ENCODE data around the gene R3HCC1L.

DNA sequence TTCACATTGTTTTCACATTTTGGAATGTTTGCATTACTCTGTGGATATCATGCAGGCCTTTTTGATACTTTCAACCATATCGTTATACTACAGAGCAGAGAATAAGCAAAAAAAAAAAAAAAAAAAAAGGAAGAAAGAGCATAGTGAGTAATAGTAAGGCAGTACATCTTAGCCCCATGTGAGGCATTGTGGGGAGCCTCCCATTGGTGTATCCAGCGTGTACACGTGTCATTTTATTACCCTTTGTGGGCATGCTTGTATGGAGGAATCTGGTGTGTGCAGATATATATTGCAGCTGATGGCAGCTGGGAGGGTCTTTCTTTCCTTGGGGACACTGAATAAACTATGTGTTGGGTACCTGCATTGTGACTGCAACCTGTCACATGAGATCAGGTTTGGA, 19.6 kb downstream of the R3HCC1L start:
- TF ChIP-seq POLR2A (IDR thresholded peaks at IDR 0.05; ENCODE audit: low read depth, low read length): no peak
- TF ChIP-seq NFE2L2 (IDR thresholded peaks at IDR 0.05; ENCODE audit: low read depth, low read length): no peak
- TF ChIP-seq CTCF (conservative IDR thresholded peaks at IDR 0.05; ENCODE audit: low read depth, low read length): no peak
- TF ChIP-seq, protein P1, sequence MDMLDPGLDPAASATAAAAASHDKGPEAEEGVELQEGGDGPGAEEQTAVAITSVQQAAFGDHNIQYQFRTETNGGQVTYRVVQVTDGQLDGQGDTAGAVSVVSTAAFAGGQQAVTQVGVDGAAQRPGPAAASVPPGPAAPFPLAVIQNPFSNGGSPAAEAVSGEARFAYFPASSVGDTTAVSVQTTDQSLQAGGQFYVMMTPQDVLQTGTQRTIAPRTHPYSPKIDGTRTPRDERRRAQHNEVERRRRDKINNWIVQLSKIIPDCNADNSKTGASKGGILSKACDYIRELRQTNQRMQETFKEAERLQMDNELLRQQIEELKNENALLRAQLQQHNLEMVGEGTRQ (IDR thresholded peaks at IDR 0.05; ENCODE audit: low read depth, low read length): no peak
- no peak for TF ChIP-seq MAZ (IDR thresholded peaks at IDR 0.05; ENCODE audit: borderline replicate concordance, low read depth, low read length)
- no peak for TF ChIP-seq MAFK (IDR thresholded peaks at IDR 0.05; ENCODE audit: low read depth, low read length)
- TF ChIP-seq MXI1 (IDR thresholded peaks at IDR 0.05; ENCODE audit: borderline replicate concordance, low read depth, low read length): no peak
- TF ChIP-seq, protein P2, sequence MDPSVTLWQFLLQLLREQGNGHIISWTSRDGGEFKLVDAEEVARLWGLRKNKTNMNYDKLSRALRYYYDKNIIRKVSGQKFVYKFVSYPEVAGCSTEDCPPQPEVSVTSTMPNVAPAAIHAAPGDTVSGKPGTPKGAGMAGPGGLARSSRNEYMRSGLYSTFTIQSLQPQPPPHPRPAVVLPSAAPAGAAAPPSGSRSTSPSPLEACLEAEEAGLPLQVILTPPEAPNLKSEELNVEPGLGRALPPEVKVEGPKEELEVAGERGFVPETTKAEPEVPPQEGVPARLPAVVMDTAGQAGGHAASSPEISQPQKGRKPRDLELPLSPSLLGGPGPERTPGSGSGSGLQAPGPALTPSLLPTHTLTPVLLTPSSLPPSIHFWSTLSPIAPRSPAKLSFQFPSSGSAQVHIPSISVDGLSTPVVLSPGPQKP (IDR thresholded peaks at IDR 0.05; ENCODE audit: borderline replicate concordance, low read depth, low read length): no peak
